Measurements from ENCODE around the gene BICC1.

Gene BICC1

DNA sequence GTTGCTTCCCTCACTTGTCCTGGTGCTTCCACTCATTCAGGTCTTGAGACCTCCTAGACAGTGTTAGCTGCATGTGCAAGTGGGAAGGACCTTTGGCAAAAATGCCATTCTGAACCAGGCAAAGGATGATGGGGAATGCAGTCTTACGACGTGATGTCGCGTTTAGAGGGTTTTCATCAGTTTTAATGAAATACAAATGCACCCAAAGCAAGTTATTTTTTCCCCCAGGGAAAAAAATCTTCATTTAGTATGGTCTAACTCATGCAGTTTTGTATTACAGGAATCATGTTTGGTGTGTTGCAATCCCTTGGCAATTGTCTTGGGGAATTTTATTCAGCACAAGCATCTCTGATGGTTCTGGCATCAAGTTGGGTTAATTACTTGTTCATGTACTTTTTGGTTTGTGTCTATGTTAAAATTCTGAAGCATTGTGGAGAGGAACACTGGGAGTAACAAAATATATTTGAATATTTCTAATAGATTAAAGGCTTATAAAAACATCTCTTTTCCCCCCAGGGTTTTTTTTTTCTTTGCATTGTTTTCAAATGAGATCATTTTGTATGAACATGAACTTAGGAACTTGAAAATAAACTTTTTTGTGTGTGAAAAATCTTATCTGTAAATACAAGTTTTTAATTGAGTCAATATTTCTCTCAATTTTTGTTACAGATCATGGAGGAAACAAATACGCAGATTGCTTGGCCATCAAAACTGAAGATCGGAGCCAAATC, 188.9 kb downstream of the BICC1 start:
- DNase-seq (ENCODE audit: low spot score) = no peak

DNA sequence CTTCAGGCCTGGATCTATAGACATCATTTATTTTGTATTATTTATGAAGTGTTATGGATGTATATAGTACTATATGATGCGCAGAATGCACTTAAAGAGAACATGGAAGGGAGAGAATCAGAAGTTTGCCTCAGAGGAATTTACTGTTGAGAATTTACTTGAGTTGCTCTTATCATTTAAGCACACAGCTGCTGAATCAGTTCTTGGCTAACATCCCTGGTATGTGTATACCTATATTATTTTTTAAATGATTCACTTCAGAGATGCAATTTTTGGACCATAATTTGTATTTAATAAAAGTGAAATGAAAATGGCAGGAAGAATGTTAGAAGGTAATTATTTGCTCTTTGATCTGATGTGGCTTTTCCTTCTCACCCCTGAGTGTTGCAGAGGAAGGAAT, 191.6 kb downstream of the BICC1 start:
- no peak for DNase-seq (ENCODE audit: low spot score)

DNA sequence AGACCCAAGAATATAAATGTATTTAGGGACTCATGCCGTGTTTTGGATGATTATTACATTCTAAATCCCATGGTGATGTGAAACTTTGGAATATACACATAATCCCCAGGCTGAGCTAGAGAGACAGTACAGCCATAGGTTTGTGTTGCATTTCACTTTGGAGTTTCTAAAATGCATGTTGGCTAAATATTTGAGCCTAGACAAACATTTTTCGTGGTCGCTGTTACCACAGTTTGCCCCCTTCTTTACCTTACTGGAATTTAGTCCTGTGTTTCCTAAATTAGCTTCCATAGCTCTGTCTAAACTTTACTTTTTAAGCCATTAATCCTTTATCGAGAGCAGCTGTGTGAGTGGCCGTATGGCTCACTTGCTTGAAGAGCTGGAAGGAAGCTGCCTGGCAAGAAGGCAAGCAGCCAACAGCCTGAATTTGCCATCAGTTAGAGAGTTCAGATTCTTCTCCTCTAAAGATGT, 192.0 kb downstream of the BICC1 start:
- DNase-seq (ENCODE audit: low spot score) = no peak

DNA sequence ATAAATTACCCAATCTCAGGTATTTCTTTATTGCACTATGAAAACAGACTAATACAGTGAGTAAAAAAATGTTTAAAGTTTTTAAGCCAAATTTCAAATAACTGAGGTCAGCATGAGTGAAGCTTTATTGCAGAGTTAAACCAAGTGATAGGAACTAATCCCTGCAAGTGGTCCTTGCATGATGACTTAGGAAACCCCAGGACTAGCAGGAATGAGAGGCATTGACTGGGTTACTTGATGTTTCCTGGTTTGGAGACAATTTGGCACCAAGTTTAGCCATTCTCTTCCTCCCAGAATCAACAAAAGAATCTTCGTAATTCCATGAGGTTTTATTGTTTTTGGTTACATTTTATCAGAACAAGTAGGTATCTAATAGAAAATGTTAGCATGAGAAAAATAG, 194.2 kb downstream of the BICC1 start:
- DNase-seq (ENCODE audit: low spot score) = no peak

DNA sequence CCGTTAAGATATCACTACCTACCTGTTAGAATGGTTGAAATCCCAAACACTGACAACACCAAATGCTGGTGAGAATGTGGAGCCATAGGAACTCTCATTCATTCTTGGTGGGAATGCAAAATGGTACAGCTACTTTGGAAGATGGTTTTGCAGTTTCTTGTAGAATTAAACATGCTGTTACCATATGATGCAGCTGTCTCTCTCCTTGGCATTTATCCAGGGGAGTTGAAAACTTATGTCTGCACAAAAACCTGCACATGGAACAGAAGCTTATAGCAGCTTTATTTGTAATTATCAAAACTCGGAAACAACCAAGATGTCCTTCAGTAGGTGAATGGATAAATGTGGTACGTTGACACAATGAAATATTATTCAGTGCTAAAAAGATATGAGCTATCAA, 199.5 kb downstream of the BICC1 start:
- no peak for DNase-seq (ENCODE audit: low spot score)

DNA sequence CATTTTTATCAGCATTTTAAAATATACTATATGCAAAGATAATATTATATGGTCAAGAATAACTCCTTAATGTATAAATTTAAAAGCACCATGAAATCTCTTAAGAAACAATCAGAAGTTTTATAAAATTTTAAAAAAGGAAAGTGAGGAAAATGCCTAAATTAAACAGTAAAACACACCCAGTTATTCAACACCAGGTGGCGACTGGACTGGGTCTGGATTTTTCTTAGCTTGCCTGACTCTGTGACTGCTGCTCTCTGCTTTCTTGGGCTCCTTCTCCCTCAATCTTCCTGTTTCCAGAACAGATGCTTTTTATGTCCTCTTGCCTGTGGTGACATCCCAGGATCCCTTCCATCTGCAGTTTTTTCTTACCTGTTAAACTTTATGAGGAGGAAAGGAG, 200.3 kb downstream of the BICC1 start:
- no peak for DNase-seq (ENCODE audit: low spot score)

DNA sequence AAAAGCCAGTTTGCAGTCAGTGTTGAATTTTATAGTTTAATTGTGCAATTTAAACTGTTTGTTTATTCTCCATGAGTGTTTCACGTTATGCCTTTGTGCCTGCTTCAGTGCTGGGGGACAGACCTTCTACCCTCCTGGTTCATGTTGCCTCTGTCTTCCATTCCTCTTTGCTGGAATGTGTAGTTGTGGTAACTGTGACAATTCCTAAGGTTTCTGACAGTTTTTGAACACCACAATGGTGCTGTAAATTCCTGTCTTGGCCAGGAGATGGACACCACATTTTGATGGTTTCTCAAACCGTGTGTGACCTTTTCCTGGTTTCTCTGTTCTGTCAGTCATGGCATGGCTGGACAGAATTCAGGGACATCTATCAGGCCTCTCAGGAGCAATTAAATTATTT, 201.7 kb downstream of the BICC1 start:
- DNase-seq (ENCODE audit: low spot score) = no peak

DNA sequence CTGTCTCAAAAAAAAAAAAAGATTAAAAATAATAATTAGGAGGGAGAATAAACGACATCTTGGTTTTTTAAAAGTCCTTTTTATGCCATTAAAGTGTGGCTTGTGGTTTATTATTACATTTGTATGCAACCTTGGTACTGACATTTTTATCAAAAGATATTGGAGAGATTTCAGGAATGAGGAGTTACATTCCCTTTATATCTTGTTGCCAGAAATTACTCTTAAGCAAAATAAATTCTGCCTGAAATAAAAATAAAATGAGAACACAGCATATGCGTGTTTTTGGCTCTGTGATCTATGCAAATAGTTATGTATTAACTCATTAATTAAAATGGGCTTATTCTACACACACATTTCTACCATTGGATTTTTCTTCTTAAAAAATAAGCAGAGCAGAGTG, 202.4 kb downstream of the BICC1 start:
- DNase-seq (ENCODE audit: low spot score) = no peak

DNA sequence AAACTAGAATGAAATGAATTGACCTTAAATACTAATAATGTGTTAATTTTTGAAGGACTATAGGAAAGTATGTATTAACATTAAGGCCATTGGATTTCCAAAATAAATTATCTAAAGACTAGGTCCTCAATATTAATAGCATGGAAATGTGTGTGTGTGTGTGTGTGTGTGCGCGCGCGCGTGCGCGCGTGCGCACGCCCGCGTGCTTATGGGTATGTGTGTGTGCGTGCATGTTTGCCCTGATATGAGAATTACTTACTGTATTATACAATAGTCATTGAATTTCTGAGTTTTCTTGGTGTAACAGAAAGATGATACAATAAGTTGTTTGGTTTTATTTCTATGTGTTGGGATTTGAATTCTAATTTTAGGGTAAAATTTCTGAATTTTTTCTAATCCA, 205.9 kb downstream of the BICC1 start:
- no peak for DNase-seq (ENCODE audit: low spot score)

DNA sequence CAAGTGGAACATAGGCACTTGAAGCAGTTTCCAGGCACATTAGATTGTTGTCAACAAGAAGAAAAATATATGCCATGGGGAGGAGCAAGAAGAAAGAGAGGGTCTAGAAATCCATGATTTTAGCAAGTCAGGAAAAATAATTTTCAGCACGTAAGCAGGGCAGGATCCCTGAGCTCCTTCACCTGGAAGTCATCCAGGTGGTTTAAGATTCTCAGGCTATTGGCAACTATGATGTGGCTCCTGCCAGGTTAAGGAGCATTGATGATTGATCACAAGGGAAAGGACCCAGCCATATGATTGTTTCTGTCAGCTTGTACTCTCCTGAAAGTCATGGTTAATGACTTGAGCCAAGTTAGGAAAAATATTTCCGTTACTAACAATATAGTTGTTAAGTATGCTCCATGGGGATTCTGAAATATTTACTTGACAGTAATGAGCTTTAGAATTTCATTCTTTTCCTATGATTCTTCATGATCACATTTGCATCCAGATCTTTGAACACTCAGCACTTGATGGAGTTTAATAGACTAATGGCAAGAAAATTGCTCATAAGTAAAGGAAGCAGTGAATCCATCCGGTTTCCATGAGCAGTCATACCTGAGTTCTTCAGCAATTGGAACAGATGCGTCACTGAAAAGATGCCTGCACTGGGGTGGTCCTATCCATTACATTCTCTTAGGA, 209.1 kb downstream of the BICC1 start:
- DNase-seq (ENCODE audit: low spot score) = no peak

DNA sequence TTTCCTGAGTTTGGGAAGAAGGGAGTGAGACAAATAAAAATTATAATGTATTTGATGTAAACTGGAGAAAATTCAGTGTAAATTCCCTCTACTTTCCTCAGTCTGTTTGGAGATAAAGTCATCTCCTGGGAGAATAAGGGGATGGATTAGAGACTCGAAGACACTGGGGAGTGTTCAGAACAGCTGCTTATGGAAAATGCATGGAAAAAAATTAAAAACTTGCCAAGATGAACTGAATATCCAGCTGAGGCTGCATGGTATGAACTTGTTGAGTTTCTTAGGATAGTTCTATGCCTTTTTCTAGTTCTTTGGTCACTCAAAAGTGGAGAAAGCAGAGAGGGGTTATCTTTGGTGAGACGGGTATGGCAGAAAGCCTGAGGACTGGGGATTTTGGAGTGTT, 210.5 kb downstream of the BICC1 start:
- no peak for DNase-seq (ENCODE audit: low spot score)

DNA sequence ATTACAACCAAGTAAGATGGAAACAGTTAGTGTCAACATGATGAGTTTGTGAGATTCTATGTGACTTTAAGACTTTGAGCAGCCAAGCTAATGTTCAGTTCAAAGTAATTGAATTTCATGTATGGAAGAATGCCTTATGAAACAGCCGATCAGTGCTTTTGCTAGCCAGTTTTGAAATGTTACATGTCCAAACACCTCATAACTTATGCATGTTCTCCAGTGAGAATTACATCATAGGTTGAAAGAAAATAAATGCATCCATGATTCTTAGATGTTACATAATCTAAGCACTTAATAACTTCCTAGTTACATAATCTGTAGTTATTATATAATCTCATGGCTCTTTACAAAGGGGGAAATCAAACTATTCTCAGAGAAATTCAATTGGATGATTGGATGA, 211.3 kb downstream of the BICC1 start:
- no peak for DNase-seq (ENCODE audit: low spot score)

DNA sequence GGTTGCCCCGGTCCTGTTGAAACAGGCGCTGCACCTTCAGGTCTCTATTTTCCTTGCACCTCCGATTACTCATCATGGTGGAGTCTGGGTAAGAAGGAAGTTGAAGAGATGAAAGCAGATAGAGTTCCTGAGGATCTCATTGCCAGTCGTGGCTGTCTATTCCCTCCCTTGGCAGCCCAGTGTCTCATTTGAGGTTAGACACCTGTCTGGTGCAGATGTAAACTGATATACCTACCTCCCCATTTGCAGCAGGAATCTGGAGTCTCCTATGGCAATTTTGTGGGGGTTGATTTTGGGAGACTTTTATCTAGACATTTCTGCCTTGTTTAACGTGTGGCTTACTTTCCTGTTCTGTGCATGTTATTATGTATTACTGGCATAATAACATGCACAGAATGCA, 212.1 kb downstream of the BICC1 start:
- no peak for DNase-seq (ENCODE audit: low spot score)

DNA sequence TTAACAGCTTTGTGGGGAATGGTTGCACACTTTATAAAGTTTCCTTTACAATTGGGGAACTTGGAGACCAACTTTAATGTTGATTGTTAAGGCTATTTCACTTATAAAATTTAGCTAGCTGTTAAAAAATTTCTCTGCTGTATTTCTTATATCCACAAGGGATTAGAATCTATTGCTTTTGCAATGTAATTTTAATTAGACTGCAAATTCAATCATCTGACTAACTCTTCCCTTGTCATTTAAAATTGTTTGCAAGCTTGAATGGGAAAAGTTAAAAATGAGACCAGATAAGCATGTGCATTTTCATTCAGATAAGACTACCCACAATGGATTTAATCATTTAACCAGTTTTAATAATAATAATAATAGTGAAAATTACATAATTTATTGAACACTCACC, 213.2 kb downstream of the BICC1 start:
- DNase-seq (ENCODE audit: low spot score) = no peak

DNA sequence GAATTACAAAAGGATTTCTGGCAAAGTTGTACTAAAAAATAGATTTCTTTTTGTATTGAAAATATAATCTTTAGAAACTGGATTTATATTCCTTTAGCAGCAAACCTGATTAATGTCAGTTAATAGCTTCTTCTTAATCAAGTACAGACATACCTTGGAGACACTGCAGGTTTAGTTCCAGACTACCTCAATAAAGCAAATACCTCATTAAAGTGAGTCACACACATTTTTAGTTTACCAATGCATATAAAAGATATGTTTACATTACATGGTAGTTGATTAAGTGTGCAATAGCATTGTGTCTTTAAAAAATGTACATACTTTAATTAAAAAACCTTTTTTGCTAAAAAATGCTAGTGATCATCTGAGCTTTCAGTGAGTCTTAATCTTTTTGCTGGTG, 215.0 kb downstream of the BICC1 start:
- no peak for DNase-seq (ENCODE audit: low spot score)

DNA sequence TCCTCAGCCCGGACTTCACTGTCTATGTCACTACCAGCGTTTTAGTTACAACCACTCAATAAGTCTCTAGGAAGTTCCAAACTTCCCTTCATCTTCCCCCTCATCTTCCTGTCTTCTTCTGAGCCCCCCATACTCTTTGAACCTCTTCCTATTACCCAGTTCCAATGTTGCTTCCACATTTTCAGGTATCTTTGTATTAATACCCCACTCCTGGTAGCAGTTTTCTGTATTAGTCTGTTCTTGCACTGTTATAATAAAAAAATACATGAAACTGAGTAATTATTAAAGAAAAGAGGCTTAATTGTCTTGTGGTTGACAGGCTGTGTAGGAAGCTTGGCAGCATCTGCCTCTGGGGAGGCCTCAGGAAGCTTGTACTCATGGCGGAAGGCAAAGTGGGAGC, 218.6 kb downstream of the BICC1 start:
- no peak for DNase-seq (ENCODE audit: low spot score)

DNA sequence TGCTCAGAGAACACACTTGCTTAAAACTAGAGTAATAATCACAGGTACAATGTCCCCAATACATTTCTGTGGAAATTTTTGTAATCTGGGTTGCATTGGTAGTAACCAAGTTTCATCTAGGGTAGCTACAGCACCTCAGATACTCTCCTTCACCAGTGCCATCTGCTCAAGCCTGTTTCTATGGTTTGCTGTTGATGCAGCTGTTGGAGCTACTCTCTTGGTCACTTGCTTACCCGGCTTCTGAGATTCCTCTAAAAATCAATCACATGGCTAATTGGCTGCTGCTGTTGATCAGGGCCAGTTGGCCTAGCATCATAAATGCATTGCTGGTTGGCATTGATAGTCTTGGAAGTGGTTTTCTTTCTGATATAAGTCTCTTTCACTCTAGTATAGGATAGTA, 220.8 kb downstream of the BICC1 start:
- DNase-seq (ENCODE audit: low spot score) = no peak

DNA sequence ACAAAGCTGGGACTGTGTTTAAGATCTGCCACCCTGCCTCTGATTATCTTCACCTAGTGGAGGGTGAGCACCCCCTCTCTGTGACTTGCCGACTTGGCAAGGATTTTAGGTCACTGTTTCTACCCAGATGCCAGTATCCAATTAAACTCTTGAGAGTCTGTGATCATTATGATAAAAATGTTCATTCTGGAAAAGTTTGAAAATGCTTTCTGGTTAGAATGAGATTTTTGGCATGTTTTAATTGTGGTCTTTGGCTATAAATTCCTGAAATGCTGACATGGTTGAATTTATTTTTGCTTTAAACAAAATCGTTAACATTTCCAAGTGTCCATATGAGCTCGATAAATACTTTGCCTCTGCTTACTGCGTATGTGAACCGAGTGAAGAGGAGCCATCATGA, 221.4 kb downstream of the BICC1 start:
- DNase-seq (ENCODE audit: low spot score) = no peak

DNA sequence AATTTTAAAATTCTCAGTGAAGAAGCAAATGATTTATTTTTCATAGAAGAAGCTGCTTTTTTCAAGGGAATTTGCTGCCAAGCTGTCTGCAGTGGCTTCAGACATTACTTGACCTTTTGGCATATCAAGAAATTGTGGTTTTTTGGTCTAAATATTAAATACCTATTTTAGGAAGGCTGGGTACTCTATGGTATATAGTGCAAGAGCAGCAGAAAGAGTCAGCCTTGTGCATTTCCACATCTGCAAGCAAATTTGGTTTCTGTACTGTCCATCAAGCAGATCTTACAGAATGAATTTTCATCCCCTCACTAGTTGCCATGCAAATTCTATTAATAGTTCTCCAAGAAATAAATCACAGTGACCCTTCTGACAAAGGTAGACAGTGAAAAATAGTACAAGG, 222.0 kb downstream of the BICC1 start:
- no peak for DNase-seq (ENCODE audit: low spot score)

DNA sequence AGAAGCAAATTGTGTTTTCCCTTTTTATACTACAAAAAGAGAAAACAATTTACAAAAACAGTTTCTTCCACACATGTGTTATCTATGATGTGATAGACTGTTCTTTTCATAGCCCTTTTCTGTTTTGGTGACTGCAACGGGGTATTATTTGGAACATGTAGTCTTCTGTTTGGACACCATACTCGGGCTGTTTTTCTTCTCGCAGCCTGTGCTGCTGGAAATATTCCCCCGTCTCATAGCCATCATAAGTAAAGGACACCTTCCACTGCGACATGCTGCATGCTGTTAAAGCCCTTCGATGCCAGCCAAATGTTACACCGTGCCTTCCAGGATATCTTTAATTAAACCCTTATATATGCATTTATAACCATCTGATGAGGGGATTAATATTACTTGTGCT, 222.4 kb downstream of the BICC1 start:
- DNase-seq (ENCODE audit: low spot score) = no peak

DNA sequence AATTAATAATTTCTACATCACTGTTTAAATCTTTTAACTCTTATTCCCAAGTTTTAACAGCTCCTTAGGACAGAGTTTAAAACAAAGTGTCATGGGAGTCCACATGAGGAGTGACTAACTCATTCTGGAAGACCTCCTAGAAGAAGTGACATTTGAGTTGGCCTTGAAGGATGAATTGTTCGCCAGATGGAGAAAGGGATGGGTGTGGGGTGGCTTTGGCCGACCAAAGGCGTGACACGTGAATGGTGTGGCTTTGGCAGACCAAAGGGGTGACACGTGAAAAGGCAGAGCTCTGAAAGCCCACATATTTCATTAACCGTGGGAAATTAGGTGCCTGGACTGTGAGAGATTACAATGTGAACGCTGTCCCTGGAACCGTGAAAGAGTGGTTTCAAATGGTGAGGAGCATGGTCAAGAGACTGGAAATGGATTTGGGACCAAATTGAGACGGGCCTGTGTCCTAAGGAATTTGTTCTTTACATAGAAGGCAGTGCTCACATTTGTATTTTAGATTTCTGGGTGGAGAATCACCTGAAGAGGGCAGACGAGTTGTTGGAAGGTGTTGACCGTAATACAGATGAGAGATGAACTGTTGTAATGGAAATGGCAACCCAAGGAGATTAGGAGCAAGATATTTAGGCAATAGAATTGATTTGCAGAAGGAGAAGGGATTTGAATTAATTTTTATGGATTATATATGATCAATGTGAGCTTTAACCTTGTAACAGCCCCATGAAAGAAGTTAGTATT, 228.1 kb downstream of the BICC1 start:
- DNase-seq (ENCODE audit: low spot score) = no peak

DNA sequence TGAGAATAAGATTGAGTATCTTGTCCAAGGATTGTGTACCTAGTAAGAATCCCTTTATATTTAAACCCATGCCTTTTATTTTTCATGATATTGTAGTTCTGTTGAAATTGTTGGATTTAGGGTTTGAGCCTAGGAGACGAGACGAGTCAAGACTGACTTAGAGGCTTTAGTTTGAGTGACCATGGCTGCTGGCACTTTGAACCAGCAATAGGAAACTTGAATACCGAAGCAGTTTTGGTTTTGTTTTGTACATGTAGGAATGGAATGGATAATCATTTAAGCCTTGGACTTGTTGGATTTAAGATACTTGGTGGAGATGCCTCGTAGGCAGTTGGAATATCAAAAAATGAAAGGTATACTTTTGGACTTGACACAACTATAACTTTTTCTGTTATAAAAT, 229.0 kb downstream of the BICC1 start:
- DNase-seq (ENCODE audit: low spot score) = no peak

DNA sequence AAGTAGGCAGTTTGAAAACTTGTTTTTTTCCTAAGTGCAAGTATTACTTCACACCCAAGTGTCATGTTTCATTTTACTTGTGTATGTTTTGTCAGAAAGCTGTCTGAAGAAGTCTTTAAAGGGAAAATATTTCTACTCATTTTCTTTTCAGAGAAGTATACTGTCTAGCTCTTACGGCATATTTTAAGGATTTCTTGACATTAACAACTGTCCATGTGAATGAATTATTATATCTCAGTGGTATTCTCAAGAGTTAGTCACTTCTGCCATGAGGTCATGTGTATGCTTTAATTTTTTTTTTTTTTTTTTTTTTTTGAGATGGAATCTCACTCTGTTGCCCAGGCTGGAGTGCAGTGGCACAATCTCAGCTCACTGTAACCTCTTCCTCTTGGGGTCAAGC, 229.5 kb downstream of the BICC1 start:
- DNase-seq (ENCODE audit: low spot score) = no peak
